ENCODE results near the gene ZNF451. TPM values are rescaled to one million over a fixed set of nuclear protein-coding genes. Genes with fewer than 3 reads are reported as not detected.
"Not testable (repeated sequence)": the region's sequence is repeated elsewhere in the genome, so short reads cannot be mapped to it uniquely, and the experiment has no call there.

Gene ZNF451
- 16.9 and 19.2 TPM in 2 replicates for total RNA-seq (2014; rRNA removed; shearing (Covaris generic); ENCODE audit: low replicate concordance)

GRCh38 chr6:57089687-57090457, at the start of gene ZNF451:
Gene ZNF451, plus strand, starts transcription at chr6:57090188. Its CDS starts 66 bp downstream, at chr6:57090254.
- peaks cover 13% of the 10 kb centered on the region for H3K36me3 ChIP-seq
- DNase-seq = peak; percentile 95
- H3K4me3 ChIP-seq = peak within 1 kb of the TSS; percentile 65
- H3K27me3 ChIP-seq = no peaks in the 10 kb centered on the region
- no peaks in the 10 kb centered on the region for H3K9me3 ChIP-seq

- not testable (repeated sequence) for H3K9me3 ChIP-seq, H3K27me3 ChIP-seq, DNase-seq, H3K36me3 ChIP-seq, H3K4me3 ChIP-seq
Observed at GRCh38 chr6:57044061-57044460, 45.9 kb upstream of the ZNF451 start.

GRCh38 chr6:57044568-57044967, 45.4 kb upstream of the ZNF451 start:
- Histone ChIP-seq H3K36me3 (peaks cover 11% of the 10 kb centered on the region), H3K27me3 (no peaks in the 10 kb centered on the region), H3K4me3 (no peak overlapping the region), H3K9me3 (no peaks in the 10 kb centered on the region)
- DNase-seq = no peak

- DNase-seq = peak; percentile 89
- Histone ChIP-seq H3K36me3 (peaks cover 20% of the 10 kb centered on the region), H3K4me3 (peak within 1 kb of the TSS; percentile 64)
- not testable (repeated sequence) for H3K27me3 ChIP-seq, H3K9me3 ChIP-seq
Observed at GRCh38 chr6:57046332-57047256, 43.4 kb upstream of the ZNF451 start, which contains the start of gene KIAA1586. Gene KIAA1586, plus strand, starts transcription at chr6:57046693. Its CDS starts 63 bp downstream, at chr6:57046756.

GRCh38 chr6:57047257-57047585, 42.8 kb upstream of the ZNF451 start:
- peaks cover 20% of the 10 kb centered on the region for H3K36me3 ChIP-seq
- not testable (repeated sequence) for H3K9me3 ChIP-seq, H3K27me3 ChIP-seq, DNase-seq, H3K4me3 ChIP-seq

- not testable (repeated sequence) for H3K9me3 ChIP-seq, DNase-seq, H3K27me3 ChIP-seq
- Histone ChIP-seq H3K36me3 (peaks cover 22% of the 10 kb centered on the region), H3K4me3 (0 out of 2 replicates have a peak overlapping the region, but pooled peaks have one; percentile 6)
Observed at GRCh38 chr6:57047859-57048258, 42.1 kb upstream of the ZNF451 start.

GRCh38 chr6:57048577-57048976, 41.4 kb upstream of the ZNF451 start:
- no peaks in the 10 kb centered on the region for H3K9me3 ChIP-seq
- H3K4me3 ChIP-seq = no peak overlapping the region
- H3K27me3 ChIP-seq = no peaks in the 10 kb centered on the region
- DNase-seq = no peak
- peaks cover 30% of the 10 kb centered on the region for H3K36me3 ChIP-seq

- H3K9me3 ChIP-seq = no peaks in the 10 kb centered on the region
- no peaks in the 10 kb centered on the region for H3K27me3 ChIP-seq
Observed at GRCh38 chr6:57063847-57064246, 26.1 kb upstream of the ZNF451 start.

GRCh38 chr6:57064809-57065208, 25.2 kb upstream of the ZNF451 start:
- H3K27me3 ChIP-seq = no peaks in the 10 kb centered on the region
- DNase-seq = no peak
- no peaks in the 10 kb centered on the region; the same call in 1 of the 2 replicates for H3K36me3 ChIP-seq
- H3K4me3 ChIP-seq = no peak overlapping the region
- no peaks in the 10 kb centered on the region for H3K9me3 ChIP-seq

More at GRCh38 chr6:57063847-57064246, 26.1 kb upstream of the ZNF451 start:
- no peak overlapping the region for H3K4me3 ChIP-seq
- no peaks in the 10 kb centered on the region; the same call in 1 of the 2 replicates for H3K36me3 ChIP-seq
- no peak for DNase-seq

GRCh38 chr6:57068061-57068460, 21.9 kb upstream of the ZNF451 start:
- H3K27me3 ChIP-seq = no peaks in the 10 kb centered on the region
- no peak overlapping the region for H3K4me3 ChIP-seq
- no peaks in the 10 kb centered on the region for H3K9me3 ChIP-seq
- no peak for DNase-seq
- no peaks in the 10 kb centered on the region; the same call in 1 of the 2 replicates for H3K36me3 ChIP-seq

GRCh38 chr6:57069228-57069627, 20.8 kb upstream of the ZNF451 start:
- H3K36me3 ChIP-seq = no peaks in the 10 kb centered on the region; the same call in 1 of the 2 replicates
- DNase-seq = no peak
- no peak overlapping the region for H3K4me3 ChIP-seq
- H3K27me3 ChIP-seq = no peaks in the 10 kb centered on the region
- H3K9me3 ChIP-seq = no peaks in the 10 kb centered on the region

- Histone ChIP-seq H3K27me3 (no peaks in the 10 kb centered on the region), H3K4me3 (no peak overlapping the region), H3K9me3 (no peaks in the 10 kb centered on the region), H3K36me3 (no peaks in the 10 kb centered on the region; the same call in 1 of the 2 replicates)
- no peak for DNase-seq
Observed at GRCh38 chr6:57069920-57070331, 20.1 kb upstream of the ZNF451 start.

- Histone ChIP-seq H3K9me3 (no peaks in the 10 kb centered on the region), H3K4me3 (no peak overlapping the region), H3K27me3 (no peaks in the 10 kb centered on the region), H3K36me3 (no peaks in the 10 kb centered on the region)
- no peak for DNase-seq
Observed at GRCh38 chr6:57072108-57072507, 17.9 kb upstream of the ZNF451 start.

GRCh38 chr6:57074383-57074782, 15.6 kb upstream of the ZNF451 start:
- no peak overlapping the region for H3K4me3 ChIP-seq
- no peaks in the 10 kb centered on the region for H3K36me3 ChIP-seq
- no peak for DNase-seq
- H3K27me3 ChIP-seq = no peaks in the 10 kb centered on the region
- H3K9me3 ChIP-seq = no peaks in the 10 kb centered on the region

- H3K4me3 ChIP-seq = no peak overlapping the region
Observed at GRCh38 chr6:57075092-57075491, 14.9 kb upstream of the ZNF451 start.

GRCh38 chr6:57078531-57079207, 11.3 kb upstream of the ZNF451 start:
- no peaks in the 10 kb centered on the region for H3K9me3 ChIP-seq
- H3K4me3 ChIP-seq = no peak overlapping the region
- no peaks in the 10 kb centered on the region for H3K27me3 ChIP-seq
- no peak for DNase-seq
- no peaks in the 10 kb centered on the region for H3K36me3 ChIP-seq

More at GRCh38 chr6:57075092-57075491, 14.9 kb upstream of the ZNF451 start:
- Histone ChIP-seq H3K36me3 (no peaks in the 10 kb centered on the region), H3K27me3 (no peaks in the 10 kb centered on the region), H3K9me3 (no peaks in the 10 kb centered on the region)
- DNase-seq = no peak

- Histone ChIP-seq H3K36me3 (no peaks in the 10 kb centered on the region), H3K4me3 (no peak overlapping the region), H3K27me3 (no peaks in the 10 kb centered on the region), H3K9me3 (no peaks in the 10 kb centered on the region)
- no peak for DNase-seq
Observed at GRCh38 chr6:57085471-57085870, 4.5 kb upstream of the ZNF451 start.

Measured in MG63 (cell line).